GM19372 (cell line): ENCODE data around the gene CHID1.
A peak's percentile ranks its signal among the peaks of the same experiment; 100 is the strongest.

Experiments used
- ATAC-seq: cut with Tn5 transposase; IDR thresholded peaks from one replicate; pipeline ENCODE4 v1.9.1; 2021; ENCODE audit warnings: mild to moderate bottlenecking, low read depth, moderate library complexity; ENCODE audit not compliant: unreplicated experiment

CHID1 gene

GRCh38 chr11:910589-911030, at the start of gene CHID1:
Gene CHID1, minus strand, starts transcription at chr11:910810. Its CDS starts 5,994 bp downstream, at chr11:904816.
- ATAC-seq = peak; percentile 93

- no peak for ATAC-seq
Observed at GRCh38 chr11:959608-960007, 49.0 kb upstream of the CHID1 start.

- ATAC-seq = no peak
Observed at GRCh38 chr11:959027-959426, 48.4 kb upstream of the CHID1 start.

GRCh38 chr11:958101-958500, 47.5 kb upstream of the CHID1 start:
- ATAC-seq = no peak

- no peak for ATAC-seq
Observed at GRCh38 chr11:957212-957920, 46.8 kb upstream of the CHID1 start.

DNA sequence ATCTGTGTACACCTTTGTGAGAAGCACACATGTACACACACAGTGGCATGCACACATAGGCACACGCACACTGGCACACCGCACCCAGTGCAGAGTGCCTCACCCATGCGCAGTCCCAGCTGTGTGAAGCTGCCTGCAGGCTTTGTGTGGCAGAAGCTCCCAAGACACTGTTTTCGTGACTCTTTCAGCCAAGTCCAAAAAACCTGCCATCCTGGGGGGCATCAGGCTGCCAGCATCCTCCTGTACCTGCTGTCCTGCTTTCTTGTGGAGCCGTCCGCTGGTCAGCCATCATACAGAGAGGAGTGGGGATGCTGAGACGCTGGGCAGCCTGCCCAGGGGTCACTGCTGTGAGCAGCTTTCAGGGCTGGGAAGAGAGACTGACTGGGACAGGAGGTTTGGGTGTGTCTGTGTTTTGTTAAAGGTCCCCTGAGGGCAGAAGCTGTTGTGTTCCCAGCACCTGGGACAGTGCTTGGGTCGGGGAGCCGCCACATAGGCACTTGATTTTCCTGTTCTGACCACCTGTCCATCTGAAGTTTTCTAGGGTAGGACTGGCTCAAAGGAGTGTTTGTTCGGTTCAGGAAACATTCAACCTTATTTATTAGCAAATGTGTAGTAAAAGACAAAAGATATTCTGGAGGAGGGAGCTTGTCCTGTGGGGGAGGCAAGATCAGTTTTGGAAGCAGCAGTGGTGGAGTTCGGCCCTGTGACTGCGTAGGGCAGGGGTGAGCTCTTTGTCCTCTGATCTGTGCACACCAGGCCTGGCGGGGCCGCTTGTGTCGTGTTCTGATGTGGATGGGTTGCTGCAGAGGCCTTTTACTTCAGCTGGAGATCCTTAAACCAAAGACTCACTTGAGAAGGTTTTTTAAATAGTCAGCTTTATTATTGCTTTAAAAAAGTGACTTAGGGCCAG, 44.8 kb upstream of the CHID1 start:
- ATAC-seq = no peak

DNA sequence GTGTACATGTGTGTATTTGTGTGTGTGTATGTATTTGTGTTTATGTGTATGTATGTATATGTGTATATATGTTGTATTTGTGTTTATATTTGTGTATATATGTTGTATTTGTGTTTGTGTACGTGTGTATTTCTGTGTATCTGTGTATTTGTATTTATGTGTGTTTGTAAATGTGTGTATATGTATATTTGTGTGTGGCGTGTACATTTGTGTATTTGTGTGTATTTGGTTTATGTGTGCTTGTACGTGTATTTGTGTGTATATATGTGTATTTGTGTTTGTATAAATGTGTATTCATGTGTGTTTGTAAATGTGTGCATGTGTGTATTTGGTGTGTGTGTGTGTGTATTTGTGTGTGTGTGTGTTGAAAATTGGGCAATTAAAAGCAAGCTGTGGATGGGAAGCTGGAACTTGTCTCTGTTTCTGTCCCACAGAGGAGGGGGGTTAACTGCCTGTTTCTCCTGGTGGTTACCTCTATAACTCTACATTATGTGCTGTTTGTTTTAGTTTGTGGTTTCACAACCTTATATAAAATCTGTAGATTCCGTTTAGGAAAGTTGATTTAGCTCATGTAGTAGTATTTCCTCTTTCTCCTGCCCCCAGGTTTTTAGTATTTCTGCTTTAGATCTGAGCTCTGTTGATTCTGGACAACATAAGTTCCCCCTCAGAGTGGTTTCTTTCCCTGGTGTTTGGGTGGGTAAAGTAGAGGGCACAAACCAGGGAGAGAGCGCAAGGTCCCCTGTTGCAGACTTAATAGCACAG, 44.0 kb upstream of the CHID1 start:
- no peak for ATAC-seq

GRCh38 chr11:953512-953911, 42.9 kb upstream of the CHID1 start:
- ATAC-seq = no peak

DNA sequence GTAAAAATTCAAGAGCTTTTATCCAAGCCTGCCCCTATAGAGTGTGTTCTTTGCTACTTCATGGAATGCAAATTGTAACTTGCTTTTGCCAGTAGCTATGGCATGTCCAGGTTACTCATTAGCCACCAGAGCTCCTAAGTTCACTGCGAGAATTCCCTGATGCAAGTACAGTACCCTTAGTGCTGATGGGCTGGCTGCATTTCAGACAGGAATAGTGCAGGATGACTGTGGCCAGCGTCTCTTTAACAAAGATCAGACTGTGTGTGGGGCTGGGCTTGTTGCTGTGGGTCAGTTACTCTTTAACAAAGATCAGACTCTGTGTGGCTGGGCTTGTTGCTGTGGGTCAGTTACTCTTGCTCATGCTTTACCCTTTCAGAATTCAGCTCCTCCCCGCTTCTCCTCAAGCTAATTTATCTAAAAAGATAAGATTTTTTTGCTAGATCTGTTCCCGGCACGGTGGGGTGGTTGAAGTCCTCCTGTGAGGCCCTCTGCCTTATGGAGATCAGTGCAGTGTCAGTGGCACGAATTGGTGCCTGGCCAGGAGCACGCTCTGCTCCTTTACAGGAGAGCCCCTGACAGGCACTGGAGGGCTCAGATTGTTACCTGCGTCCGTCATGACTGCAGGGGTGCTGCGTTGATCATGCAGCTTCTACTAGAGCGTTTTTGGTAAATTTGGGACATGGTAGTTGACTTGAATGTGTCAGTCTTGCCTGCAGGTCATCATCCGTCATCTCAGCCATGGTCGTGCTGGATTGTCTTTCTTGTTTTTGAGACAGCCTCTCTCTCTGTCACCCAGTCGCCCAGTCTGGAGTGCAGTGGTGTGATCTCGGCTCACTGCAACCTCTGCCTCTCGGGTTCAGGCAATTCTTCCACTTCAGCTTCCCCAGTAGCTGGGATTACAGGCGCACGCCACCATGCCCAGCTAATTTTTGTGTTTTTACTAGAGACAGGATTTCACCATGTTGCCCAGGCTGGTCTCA, 42.1 kb upstream of the CHID1 start:
- no peak for ATAC-seq

GRCh38 chr11:951507-951906, 40.9 kb upstream of the CHID1 start:
- ATAC-seq = no peak

DNA sequence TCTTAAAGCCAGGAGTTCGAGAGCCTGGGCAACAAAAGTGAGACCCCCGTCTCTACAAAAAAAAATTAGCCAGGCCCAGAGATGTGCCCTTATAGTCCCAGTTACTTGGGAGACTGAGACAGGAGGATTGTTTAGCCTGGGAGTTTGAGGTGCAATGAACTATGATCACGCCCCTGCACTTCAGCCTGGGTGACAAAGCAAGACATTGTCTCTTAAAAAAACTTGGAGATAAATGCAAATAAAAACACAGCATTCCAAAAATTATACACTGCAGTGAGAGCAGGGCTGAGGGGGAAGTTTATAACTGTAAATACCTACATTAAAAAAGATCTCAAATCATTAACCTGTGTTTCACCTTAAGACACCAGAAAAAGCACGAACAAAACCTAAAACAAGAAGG, 37.1 kb upstream of the CHID1 start:
- no peak for ATAC-seq

- no peak for ATAC-seq
Observed at GRCh38 chr11:945986-946385, 35.4 kb upstream of the CHID1 start.

- no peak for ATAC-seq
Observed at GRCh38 chr11:944711-945470, 34.3 kb upstream of the CHID1 start.

DNA sequence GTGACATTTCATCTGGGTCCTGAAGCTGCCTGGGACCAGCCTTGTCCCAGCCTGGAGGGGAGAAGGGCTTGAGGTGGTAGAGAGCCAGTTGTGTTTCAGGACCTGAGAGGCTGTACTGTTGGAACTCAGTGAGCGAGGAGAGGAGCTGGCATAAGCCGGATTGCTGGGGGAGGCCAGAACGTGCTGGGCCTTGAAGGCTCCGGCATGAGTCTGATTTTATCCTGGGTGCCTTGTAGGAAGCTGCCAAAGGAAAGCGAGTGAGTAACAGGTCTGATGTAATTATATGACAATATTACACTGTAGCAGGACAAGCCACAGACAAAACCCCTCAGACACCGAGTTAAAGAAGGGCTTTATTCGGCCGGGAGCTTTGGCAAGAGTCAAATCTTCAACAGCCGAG, 32.2 kb upstream of the CHID1 start:
- no peak for ATAC-seq

DNA sequence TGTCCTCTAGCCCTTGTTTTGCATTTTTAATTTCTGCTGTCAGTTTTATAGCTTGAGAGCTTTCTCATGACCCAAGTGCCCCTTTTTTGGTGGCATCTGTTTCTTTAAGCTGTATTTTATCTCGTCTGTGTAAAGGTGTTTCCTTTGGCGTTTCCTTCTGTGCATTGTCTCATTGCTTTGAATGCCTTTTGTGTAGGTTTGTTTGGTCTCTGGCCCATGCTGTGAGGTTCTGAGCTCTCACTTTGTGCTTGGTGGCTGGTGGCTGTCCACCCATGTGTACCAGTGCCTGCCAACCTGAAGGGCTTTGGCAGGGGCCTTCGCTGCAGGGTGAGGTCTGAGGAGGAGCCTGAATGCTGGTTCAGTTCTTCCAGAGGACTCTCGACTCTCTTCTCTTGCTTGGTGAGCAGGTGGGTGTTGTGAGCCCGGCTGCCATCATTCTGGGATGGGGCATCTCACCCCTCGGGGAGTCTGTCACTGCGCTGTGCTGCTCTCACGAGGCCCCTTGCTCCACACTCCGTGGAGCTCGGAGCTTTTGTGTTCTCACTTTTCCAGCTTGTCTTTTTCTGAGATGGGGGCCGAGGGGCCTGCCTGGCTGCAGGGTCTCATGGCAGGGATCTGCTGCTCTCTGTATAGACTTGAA, 30.0 kb upstream of the CHID1 start:
- no peak for ATAC-seq

GRCh38 chr11:937841-938261, 27.2 kb upstream of the CHID1 start:
- no peak for ATAC-seq

- ATAC-seq = no peak
Observed at GRCh38 chr11:936199-936598, 25.6 kb upstream of the CHID1 start.

DNA sequence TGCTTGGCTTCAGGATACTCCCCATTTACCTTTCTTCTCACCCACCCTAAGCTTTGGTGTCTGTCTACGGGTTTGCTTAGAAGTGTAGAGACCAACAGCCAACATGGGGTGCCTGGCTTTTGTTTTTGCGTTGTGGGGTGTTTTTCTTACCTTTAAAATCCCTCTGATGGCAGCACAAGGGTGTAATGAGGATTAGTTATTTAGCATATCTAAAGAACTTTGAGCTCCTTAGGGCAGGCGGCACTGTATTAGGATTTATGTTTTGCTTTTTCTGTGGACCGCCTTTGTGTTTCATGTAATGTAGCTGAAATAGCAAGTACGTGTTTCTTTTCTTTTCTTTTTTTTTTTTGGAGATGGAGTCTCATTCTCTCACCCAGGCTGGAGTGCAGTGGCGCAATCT, 23.9 kb upstream of the CHID1 start:
- no peak for ATAC-seq

DNA sequence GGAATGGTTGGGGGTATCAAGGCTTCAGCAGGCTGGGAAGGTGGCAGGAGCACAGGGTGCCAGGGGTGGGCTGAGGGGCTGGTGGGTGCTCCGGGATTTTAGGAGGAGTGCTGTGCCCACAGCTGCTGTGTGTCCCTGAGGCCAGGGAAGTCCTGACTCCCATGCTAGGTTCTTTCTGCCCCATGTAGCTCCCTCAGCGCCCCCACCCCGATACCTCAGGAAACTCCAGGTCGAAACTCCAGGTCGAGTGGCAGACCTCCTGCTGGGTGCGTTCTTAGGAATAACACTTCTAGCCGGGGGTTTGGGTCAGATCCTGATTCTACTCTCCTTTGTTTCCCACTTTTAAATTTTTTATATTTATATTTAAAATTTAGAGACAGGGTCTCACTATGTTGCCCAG, 23.3 kb upstream of the CHID1 start:
- no peak for ATAC-seq
